Hippocampal formation (tissue), 2 donors: ENCODE data around the gene HUS1B.
"Not testable (repeated sequence)": the region's sequence is repeated elsewhere in the genome, so short reads cannot be mapped to it uniquely, and the experiment has no call there.

ENCODE experiments used
- DNase-seq, 2 donors: peaks; one replicate each; lab custom pipeline; 2025; lab: John Stamatoyannopoulos, UW

Gene HUS1B

GRCh38 chr6:678520-678919, 21.6 kb upstream of the HUS1B start:
- no peak for DNase-seq

- no peak for DNase-seq
Measured at GRCh38 chr6:677919-678318, 21.0 kb upstream of the HUS1B start.

GRCh38 chr6:674956-675355, 18.1 kb upstream of the HUS1B start:
- no peak for DNase-seq

GRCh38 chr6:674406-674805, 17.5 kb upstream of the HUS1B start:
- no peak for DNase-seq

- no peak for DNase-seq
Measured at GRCh38 chr6:667253-667927, 10.5 kb upstream of the HUS1B start.

GRCh38 chr6:665403-666267, 8.7 kb upstream of the HUS1B start:
- no peak for DNase-seq

- DNase-seq, result not testable (repeated sequence)
Measured at GRCh38 chr6:663788-664187, 6.9 kb upstream of the HUS1B start.

- no peak for DNase-seq
Measured at GRCh38 chr6:659716-660581, 3.0 kb upstream of the HUS1B start.

GRCh38 chr6:658244-658643, 1.3 kb upstream of the HUS1B start:
- no peak for DNase-seq

GRCh38 chr6:657743-658142, 843 bp upstream of the HUS1B start:
- no peak for DNase-seq

GRCh38 chr6:654136-654535, 2.8 kb downstream of the HUS1B start:
- DNase-seq, result no peak

GRCh38 chr6:652865-653264, 4.0 kb downstream of the HUS1B start:
- no peak for DNase-seq

- no peak for DNase-seq
Measured at GRCh38 chr6:650098-650497, 6.8 kb downstream of the HUS1B start.

GRCh38 chr6:642805-643204, 14.1 kb downstream of the HUS1B start:
- no peak for DNase-seq

- DNase-seq, result no peak
Measured at GRCh38 chr6:641225-641985, 15.5 kb downstream of the HUS1B start.

GRCh38 chr6:636488-636887, 20.4 kb downstream of the HUS1B start:
- DNase-seq, result no peak

GRCh38 chr6:635233-635632, 21.7 kb downstream of the HUS1B start:
- no peak for DNase-seq

GRCh38 chr6:633611-634010, 23.3 kb downstream of the HUS1B start:
- DNase-seq, result no peak

GRCh38 chr6:628766-629165, 28.1 kb downstream of the HUS1B start:
- DNase-seq, result no peak

- no peak for DNase-seq
Measured at GRCh38 chr6:626236-626635, 30.7 kb downstream of the HUS1B start.

GRCh38 chr6:624979-625378, 31.9 kb downstream of the HUS1B start:
- DNase-seq, result peak; percentile 9 to 13

- no peak for DNase-seq
Measured at GRCh38 chr6:622462-622861, 34.4 kb downstream of the HUS1B start.
